Measurements from ENCODE around the gene LDHA.

- TF ChIP-seq, protein P1, sequence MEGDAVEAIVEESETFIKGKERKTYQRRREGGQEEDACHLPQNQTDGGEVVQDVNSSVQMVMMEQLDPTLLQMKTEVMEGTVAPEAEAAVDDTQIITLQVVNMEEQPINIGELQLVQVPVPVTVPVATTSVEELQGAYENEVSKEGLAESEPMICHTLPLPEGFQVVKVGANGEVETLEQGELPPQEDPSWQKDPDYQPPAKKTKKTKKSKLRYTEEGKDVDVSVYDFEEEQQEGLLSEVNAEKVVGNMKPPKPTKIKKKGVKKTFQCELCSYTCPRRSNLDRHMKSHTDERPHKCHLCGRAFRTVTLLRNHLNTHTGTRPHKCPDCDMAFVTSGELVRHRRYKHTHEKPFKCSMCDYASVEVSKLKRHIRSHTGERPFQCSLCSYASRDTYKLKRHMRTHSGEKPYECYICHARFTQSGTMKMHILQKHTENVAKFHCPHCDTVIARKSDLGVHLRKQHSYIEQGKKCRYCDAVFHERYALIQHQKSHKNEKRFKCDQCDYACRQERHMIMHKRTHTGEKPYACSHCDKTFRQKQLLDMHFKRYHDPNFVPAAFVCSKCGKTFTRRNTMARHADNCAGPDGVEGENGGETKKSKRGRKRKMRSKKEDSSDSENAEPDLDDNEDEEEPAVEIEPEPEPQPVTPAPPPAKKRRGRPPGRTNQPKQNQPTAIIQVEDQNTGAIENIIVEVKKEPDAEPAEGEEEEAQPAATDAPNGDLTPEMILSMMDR (conservative IDR thresholded peaks at IDR 0.05; ENCODE audit: low read depth, low read length) = no peak
- no peak for TF ChIP-seq EZH2phosphoT487 (IDR thresholded peaks at IDR 0.05; ENCODE audit: borderline replicate concordance, low read length)
Observed at GRCh38 chr11:18390088-18390487, 4.3 kb upstream of the LDHA start.
